NCI-H345 treated with DMSO at 0.1 percent for 48 hours (cell line): Measurements from ENCODE around the gene RPSA.
"Not testable (repeated sequence)": the region's sequence is repeated elsewhere in the genome, so short reads cannot be mapped to it uniquely, and the experiment has no call there.

Source experiments
- DNase-seq: peaks from one replicate; lab custom pipeline; 2025; ENCODE audit not compliant: unreplicated experiment; lab: John Stamatoyannopoulos, UW

Gene RPSA

DNA sequence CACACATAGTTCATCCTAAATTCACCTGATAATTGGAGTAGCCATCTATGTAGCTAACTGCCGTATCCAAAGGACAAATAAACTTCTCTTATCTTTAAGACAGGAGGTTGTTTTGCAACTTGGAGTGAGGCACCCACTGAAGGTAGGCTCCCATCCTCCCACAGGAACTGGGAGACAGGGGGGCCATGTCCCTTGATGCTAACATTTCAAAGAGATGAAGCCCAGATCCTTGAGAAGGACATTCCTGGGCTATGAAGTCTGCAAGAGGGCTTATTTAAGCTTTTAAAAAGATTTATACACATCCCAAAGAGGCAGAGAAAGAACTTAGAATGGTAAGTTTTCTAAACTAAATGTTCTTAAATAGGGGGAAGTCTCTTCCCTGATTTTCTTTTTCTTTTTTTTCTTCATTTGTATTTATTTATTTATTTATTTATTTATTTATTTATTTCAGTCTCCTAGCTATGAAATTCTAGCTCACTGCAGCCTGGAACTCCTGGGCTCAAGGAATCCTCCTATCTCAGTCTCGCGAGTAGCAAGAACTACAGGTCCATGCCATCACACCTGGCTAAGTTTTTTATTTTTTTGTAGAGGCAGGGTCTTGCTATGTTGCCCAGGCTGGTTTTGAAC lies 48.2 kb downstream of the RPSA start:
- DNase-seq = no peak

DNA sequence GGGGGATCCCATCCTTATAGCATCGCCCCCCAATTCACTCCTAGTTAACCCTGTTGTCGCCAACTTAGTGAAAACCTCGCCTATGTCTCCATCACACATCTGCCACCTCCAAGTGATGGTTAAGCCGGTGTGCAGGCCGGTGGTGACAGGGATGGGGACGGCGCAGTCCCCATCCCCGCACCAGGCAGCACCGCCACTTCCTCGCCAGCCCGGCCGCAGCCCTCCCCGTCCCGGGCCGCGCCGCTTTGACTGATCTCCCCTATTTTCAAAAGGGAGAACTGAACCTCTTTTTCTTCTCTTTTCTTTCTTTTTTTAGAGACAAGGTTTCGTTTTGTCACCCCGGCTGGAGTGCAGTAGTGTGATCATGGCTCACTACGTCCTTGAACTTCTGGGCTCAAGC lies 49.6 kb downstream of the RPSA start:
- no peak for DNase-seq

DNA sequence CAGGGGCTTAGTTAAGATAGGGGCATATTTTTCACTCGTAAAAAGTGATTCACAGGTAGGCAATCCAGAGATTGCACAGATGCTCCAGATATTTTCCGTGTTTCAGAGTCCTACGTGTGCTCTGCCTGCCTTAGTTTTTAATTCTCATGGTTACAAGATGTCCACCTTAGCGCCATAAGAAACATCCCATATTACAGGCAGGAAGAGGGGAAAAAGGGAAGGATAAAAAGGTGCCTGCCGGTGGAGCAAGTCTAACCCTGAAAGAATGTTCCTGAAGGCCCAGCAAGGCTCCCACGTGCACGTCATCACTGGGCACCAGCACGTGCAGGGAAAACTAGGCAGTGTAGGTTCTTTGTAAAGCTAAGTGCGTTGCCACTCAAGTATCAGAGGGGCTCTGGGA lies 50.8 kb downstream of the RPSA start:
- no peak for DNase-seq

DNA sequence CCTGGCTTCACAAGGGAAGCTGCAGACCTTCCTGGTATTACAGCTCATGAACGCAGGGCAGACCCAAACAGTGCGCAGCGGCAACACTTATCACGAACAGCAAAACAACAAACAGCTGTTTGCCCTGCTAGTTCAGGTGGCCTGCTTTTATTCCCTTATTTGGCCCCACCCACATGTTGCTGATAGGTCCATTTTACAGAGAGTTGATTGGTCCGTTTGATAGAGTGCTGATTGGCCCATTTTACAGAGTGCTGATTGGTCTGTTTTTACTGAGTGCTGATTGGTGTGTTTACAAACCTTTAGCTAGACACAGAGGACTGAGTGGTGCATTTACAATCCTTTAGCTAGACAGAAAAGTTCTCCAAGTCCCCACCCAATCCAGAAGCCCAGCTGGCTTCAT lies 52.1 kb downstream of the RPSA start:
- DNase-seq = not testable (repeated sequence)

DNA sequence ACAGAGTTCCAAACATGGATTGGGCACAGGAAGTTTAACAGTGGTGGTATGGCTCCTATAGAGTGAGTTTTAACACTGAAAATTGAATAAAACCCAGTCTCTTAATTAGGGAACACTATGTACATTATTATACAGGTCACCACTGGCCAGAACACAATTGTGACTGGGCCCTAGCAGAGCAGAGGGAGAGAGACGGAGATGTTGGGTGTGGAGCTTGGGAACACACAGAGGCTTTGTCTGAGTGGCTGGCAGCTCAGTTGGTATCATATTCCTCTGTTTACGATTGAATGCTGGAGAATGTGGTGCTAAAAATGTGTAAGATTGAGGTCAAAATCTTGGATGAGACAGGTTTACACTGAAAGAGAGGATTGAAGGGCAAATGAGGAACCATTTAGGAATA lies 54.2 kb downstream of the RPSA start:
- no peak for DNase-seq
